Panc1 (cell line): ENCODE results near the gene ABI1. TPM values are rescaled to one million over a fixed set of nuclear protein-coding genes. Genes with fewer than 3 reads are reported as not detected.

ENCODE experiments used
- ATAC-seq: fragments of 200-7000 bp; cut with Tn5 transposase; 2 replicates; pipeline ENCODE4 v1.9.1; 2020; ENCODE audit warnings: mild to moderate bottlenecking, moderate library complexity
- BruUV-seq: library from RNA; stranded (reverse); fragments of 400-500 nt; replicated peaks from 2 replicates; lab custom pipeline; 2021; lab: Mats Ljungman, UMichigan
- CTCF ChIA-PET: fragments of 300-600 bp; sonication (Branson Sonifier 250); formaldehyde crosslinking; loops from one replicate; lab custom pipeline; 2022; ENCODE audit warnings: antibody characterized with exemption; lab: Charles Lee
- POLR2A ChIA-PET: fragments of 300-600 bp; sonication (Branson Sonifier 250); formaldehyde crosslinking; loops from one replicate; lab custom pipeline; 2022; ENCODE audit warnings: antibody characterized with exemption; lab: Charles Lee
- DNase-seq: peaks from one replicate; pipeline ENCODE4 v3.0.0-alpha.2; 2010; ENCODE audit warnings: low read depth, low spot score
- H3K27ac ChIP-seq: 2 replicates; pipeline ENCODE4 v1.5.1; 2011; ENCODE audit warnings: mild to moderate bottlenecking, low read length, inconsistent platforms
- H3K27me3 ChIP-seq: fragments of 200-500 bp; sonication (Bioruptor generic); 2 replicates; pipeline ENCODE4 v1.6.0; 2014; ENCODE audit warnings: low read length, inconsistent platforms; ENCODE audit not compliant: control insufficient read depth, insufficient read depth
- H3K36me3 ChIP-seq: fragments of 200-500 bp; sonication (Bioruptor generic); 2 replicates; pipeline ENCODE4 v1.5.1; 2014; ENCODE audit warnings: inconsistent platforms, mild to moderate bottlenecking, low read length, moderate library complexity; ENCODE audit not compliant: control insufficient read depth, insufficient read depth
- H3K4me1 ChIP-seq: 2 replicates; pipeline ENCODE4 v1.5.1; 2011; ENCODE audit warnings: inconsistent platforms, mild to moderate bottlenecking, low read length, moderate library complexity; ENCODE audit not compliant: control insufficient read depth, insufficient read depth
- H3K4me3 ChIP-seq, 2 experiments: 2 replicates each; pipeline ENCODE4 v1.5.1; 2011 to 2012; ENCODE audit warnings: low read depth in 2 of 2, low read length in 2 of 2, mild to moderate bottlenecking in 2 of 2, inconsistent platforms in 1 of 2, moderate library complexity in 1 of 2
- H3K9me3 ChIP-seq: fragments of 200-500 bp; sonication (Bioruptor generic); 2 replicates; pipeline ENCODE4 v1.5.1; 2014; ENCODE audit warnings: low read depth, mild to moderate bottlenecking, inconsistent platforms, low read length, moderate library complexity; ENCODE audit not compliant: control insufficient read depth, insufficient read depth
- CTCF ChIP-seq: fragments of 450-650 bp; IDR thresholded peaks from 2 replicates; pipeline ENCODE4 v1.5.1; 2017; ENCODE audit warnings: mild to moderate bottlenecking
- POLR2AphosphoS5 ChIP-seq: IDR thresholded peaks from 2 replicates; pipeline ENCODE4 v1.6.1; 2012; ENCODE audit warnings: mild to moderate bottlenecking, low read depth, low read length, moderate library complexity
- REST ChIP-seq, 2 experiments: IDR thresholded peaks; 2 replicates each; pipeline ENCODE4 v1.6.1; 2011 to 2012; ENCODE audit warnings: low read depth in 2 of 2, control low read depth in 1 of 2, low read length in 1 of 2, mild to moderate bottlenecking in 1 of 2, moderate library complexity in 1 of 2; ENCODE audit not compliant: insufficient read depth in 1 of 2
- SIN3A ChIP-seq: IDR thresholded peaks from 2 replicates; pipeline ENCODE4 v1.6.1; 2012; ENCODE audit warnings: low read depth, mild to moderate bottlenecking, low read length, moderate library complexity, borderline replicate concordance; ENCODE audit not compliant: insufficient read depth
- TCF7L2 ChIP-seq: IDR thresholded peaks from 2 replicates; pipeline ENCODE4 v1.6.1; 2011; ENCODE audit warnings: mild to moderate bottlenecking, low read depth, low read length, inconsistent platforms
- in situ Hi-C: cut with HindIII; loops from 2 replicates; pipeline ENCODE4 v1.10.0; 2016; ENCODE audit warnings: low sequenced_read_pairs, low pct_unique_long_range_greater_than_20kb
- intact Hi-C: fragments of 100-400 bp; cut with micrococcal nuclease; formaldehyde crosslinking; loops from one replicate; pipeline ENCODE4 v1.10.0; 2022; ENCODE audit not compliant: unreplicated experiment
- total RNA-seq: library from RNA; stranded (reverse); gene quantifications from one replicate; pipeline ENCODE4 v1.2.1, GENCODE V29; 2021; ENCODE audit not compliant: unreplicated experiment

Gene ABI1
- total RNA-seq, 1 experiment from 2014 or later, result 35.2 TPM

- CTCF ChIA-PET, result no interaction called here
- Histone ChIP-seq H3K36me3 (no peaks in the 10 kb centered on the region), H3K4me1 (no peaks in the 10 kb centered on the region), H3K27ac (no peak overlapping the region), H3K9me3 (peaks cover 7% of the 10 kb centered on the region), H3K4me3 (no peak overlapping the region), H3K27me3 (no peaks in the 10 kb centered on the region)
- BruUV-seq, result no TSS peak
- in situ Hi-C loops, result no loop called here
- ATAC-seq, result no peak
- TF ChIP-seq SIN3A (no peak), TCF7L2 (no peak), REST (IDR thresholded peaks at IDR 0.05; ENCODE audit: insufficient read depth in 1 of 2, low read depth in 2 of 2, low read length in 1 of 2) (no peak), CTCF (no peak), POLR2AphosphoS5 (no peak)
- POLR2A ChIA-PET, result no interaction called here
- intact Hi-C loops, result no loop called here
- DNase-seq, result no peak
Measured at GRCh38 chr10:26797340-26797739, 63.4 kb downstream of the ABI1 start.

- TF ChIP-seq CTCF, result no peak
- TF ChIP-seq SIN3A, result no peak
- no peak for TF ChIP-seq TCF7L2
- TF ChIP-seq REST (IDR thresholded peaks at IDR 0.05; ENCODE audit: insufficient read depth in 1 of 2, low read depth in 2 of 2, low read length in 1 of 2), result no peak
- TF ChIP-seq POLR2AphosphoS5, result no peak
- no peak for ATAC-seq
- H3K4me3 ChIP-seq, result no peak overlapping the region
- no peaks in the 10 kb centered on the region for H3K4me1 ChIP-seq
- intact Hi-C loops, result no loop called here
- H3K9me3 ChIP-seq, result peaks cover 7% of the 10 kb centered on the region
- ChIA-PET POLR2A (no interaction called here), CTCF (no interaction called here)
- in situ Hi-C loops, result no loop called here
- no peak for DNase-seq
- H3K27me3 ChIP-seq, result no peaks in the 10 kb centered on the region
- no TSS peak for BruUV-seq
- no peaks in the 10 kb centered on the region for H3K36me3 ChIP-seq
- H3K27ac ChIP-seq, result no peak overlapping the region
Measured at GRCh38 chr10:26792758-26793495, 67.8 kb downstream of the ABI1 start.
